Left ventricle myocardium superior (tissue), 1 donor: Measurements from ENCODE around the gene MYO7A. TPM values are rescaled to one million over a fixed set of nuclear protein-coding genes. Genes with fewer than 3 reads are reported as not detected.

Experiments used
- ATAC-seq: fragments of 200-7000 bp; cut with Tn5 transposase; one replicate; pipeline ENCODE4 v1.9.1; 2020; ENCODE audit warnings: mild to moderate bottlenecking, moderate library complexity
- DNase-seq: peaks from one replicate; pipeline ENCODE4 v3.0.0-alpha.2; 2020
- intact Hi-C: fragments of 100-400 bp; cut with micrococcal nuclease; formaldehyde crosslinking; loops from one replicate; pipeline ENCODE4 v1.11.0; 2022
- total RNA-seq: library from RNA; stranded (reverse); fragmentation: NEBNext Ultra II Directional; extraction: Animal tissue kit (Norgen Biotek cat#: 25700); gene quantifications from one replicate; pipeline ENCODE4 v1.2.1, GENCODE V29; 2021
- donor health status: DM: no; HTN: yes; CAD: no; lungs with severe emphysema.

The MYO7A gene
- total RNA-seq, 1 donor from 2014 or later: 4.6 TPM

DNA sequence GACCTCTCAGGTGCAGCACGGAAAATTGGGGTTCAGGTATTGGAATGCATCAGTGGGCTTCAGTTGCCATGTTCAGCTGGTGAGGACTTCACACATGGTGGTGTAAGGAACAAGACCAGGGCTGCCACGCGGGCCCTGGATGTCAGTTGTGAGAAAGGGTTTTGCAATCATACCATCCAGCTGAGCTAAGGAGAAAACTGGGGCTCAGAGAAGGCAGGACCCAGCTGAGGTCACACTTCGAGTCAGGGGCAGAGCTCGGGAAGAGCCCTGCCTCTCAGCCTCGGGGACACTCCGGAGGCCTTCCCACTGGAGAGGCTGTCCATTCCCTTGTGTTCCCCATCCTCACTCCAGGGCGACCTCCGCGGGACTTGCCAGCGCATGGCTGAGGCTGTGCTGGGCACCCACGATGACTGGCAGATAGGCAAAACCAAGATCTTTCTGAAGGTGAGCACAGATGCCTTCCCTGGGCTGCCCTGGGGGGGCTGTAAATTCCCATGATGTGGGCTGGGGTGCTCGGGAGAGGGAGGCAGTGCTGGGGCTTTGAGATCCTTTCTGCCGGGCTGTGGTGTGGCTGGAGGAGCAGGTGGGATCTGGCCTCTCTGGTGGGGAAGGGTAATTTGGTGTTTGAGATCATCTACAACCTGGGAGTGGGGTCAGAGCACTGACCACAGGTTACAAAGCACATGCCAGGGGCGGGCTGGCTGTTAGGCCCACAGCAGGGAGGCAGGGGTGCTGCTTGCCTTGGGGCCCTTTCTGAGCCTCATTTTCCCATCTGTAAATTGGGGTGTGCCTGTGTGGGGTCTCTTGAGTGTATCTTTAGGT is 47.2 kb downstream of the MYO7A start:
- DNase-seq (peak; percentile 52), ATAC-seq (peak; percentile 68)
- intact Hi-C loops: no loop called here

DNA sequence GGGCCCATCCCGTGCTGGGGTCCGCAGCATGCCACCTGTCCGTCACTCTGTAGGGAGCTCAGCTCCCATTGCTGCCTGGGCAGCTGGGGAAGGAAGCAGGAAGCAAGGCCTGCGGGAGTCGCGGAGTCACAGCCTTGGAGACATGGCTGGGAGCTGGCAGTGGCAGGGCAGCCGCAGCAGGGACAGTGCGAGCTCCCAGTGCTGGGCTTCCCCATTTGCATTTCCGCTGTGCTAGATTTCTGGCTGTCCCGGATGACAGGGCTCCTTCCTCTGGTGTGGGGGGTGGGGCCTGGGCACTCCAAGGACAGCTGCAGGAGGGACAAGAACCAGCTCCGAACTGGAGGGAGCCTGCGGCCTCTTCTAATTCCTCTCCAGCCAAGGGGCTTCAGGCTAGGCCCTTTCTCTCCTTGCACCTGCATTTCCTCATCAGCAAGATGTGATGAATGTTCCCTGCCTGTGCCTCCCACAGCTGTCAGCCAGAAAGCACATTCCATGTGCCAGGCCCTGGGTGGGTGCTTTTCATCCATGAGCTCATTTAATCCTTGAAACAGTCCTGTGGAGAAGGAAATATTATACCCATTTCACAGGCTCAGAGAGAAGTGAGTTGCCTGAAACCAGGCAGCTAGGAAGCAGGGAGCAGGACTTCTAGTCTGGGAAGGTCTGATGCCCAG is 48.0 kb downstream of the MYO7A start:
- ATAC-seq: peak; percentile 73
- peak; percentile 67 for DNase-seq
- intact Hi-C loops: no loop called here

DNA sequence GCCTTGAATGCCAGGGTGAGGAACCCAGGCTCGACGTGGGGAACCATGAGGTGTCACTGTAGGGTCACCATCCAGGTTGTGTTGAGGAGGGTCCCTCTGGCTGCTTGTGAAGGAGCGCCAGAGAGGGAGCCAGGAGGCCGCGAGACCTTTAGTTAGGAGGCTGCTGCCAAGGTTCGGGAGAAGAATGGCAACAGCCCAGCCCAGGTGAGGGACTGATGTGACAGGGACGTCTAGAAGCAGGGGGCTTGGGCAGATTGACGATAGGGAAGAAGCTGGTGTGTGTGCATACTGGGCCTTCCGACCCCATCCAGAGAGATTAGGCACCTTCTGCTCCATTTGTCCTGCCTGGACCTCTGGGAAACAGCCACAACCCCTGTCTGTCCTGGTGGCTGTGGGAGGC is 49.0 kb downstream of the MYO7A start:
- intact Hi-C loops: no loop called here
- ATAC-seq (no peak), DNase-seq (peak; percentile 1)

DNA sequence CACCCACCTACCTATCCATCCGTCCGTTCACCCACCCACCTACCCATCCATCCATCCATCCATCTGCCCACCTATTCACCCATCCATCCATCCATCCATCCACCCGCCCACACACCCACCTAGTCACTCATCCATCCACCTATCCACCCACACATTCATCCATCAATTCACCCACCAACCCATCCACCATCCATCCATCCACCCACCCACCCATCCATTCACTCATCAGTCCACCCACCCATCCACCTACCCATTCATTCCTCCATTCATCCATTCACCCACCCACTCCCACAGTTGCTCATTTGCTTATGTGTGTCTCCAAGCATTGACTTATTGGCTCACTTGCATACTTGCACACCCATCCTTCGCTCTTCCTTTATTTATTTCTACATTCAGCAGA is 50.1 kb downstream of the MYO7A start:
- intact Hi-C loops: no loop called here
- DNase-seq: peak; percentile 3

DNA sequence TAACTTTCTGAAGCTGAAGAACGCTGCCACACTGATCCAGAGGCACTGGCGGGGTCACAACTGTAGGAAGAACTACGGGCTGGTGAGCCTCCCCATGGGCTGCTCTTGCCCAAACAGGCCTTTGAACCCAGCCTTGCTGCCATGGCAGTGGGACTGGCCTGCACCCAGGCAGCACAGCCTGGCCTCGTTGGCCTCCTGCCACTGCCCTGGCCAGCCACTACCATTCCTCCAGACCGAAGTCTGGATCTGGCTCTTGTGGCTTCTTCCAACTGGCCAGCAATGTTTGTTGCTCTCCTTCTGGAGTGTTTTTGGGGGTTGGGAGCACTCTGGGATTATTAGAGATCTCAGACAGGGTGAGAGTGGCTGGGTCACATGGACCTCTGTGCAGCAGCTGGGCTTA is 51.0 kb downstream of the MYO7A start:
- intact Hi-C loops: no loop called here
- ATAC-seq (peak; percentile 28), DNase-seq (peak; percentile 44)

More for the DNA sequence above, 50.1 kb downstream of the MYO7A start:
- no peak for ATAC-seq

DNA sequence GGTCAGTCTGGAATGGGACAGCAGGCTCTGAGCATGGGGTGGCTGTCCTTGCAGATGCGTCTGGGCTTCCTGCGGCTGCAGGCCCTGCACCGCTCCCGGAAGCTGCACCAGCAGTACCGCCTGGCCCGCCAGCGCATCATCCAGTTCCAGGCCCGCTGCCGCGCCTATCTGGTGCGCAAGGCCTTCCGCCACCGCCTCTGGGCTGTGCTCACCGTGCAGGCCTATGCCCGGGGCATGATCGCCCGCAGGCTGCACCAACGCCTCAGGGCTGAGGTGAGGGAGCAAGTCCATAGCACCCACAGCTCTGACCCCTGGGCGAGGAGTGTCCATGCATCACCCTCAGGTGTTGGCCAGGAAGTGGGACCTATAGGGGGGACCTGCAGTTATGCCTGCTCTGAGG is 51.6 kb downstream of the MYO7A start:
- intact Hi-C loops: no loop called here
- ATAC-seq (no peak), DNase-seq (peak; percentile 21)

DNA sequence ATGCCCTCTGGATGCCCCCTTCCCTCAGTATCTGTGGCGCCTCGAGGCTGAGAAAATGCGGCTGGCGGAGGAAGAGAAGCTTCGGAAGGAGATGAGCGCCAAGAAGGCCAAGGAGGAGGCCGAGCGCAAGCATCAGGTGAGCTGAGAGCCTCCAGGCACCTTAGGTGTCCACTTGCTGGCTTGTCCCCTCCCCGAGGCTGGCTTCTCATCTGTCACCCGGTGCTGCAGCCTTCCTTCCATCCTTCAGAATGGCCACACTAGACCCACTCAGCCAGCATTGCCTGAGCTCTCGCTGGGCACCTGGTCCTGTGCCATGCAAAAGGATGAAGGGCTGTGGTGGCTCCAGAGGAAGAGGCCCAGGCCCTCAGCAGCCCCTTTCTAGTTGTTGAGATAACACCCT is 52.3 kb downstream of the MYO7A start:
- ATAC-seq (no peak), DNase-seq (peak; percentile 8)
- intact Hi-C loops: no loop called here

DNA sequence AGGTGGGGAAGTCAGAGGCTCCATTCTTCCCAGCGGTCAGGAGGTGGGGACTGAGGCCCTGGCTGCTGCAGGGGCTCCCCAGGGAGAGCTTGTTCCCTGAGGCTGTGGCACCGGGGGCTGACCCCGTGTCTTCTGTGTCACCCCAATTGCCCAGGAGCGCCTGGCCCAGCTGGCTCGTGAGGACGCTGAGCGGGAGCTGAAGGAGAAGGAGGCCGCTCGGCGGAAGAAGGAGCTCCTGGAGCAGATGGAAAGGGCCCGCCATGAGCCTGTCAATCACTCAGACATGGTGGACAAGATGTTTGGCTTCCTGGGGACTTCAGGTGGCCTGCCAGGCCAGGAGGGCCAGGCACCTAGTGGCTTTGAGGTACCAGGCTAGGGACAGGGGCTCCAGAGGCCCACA is 53.2 kb downstream of the MYO7A start:
- ATAC-seq (no peak), DNase-seq (peak; percentile 22)
- intact Hi-C loops: no loop called here

DNA sequence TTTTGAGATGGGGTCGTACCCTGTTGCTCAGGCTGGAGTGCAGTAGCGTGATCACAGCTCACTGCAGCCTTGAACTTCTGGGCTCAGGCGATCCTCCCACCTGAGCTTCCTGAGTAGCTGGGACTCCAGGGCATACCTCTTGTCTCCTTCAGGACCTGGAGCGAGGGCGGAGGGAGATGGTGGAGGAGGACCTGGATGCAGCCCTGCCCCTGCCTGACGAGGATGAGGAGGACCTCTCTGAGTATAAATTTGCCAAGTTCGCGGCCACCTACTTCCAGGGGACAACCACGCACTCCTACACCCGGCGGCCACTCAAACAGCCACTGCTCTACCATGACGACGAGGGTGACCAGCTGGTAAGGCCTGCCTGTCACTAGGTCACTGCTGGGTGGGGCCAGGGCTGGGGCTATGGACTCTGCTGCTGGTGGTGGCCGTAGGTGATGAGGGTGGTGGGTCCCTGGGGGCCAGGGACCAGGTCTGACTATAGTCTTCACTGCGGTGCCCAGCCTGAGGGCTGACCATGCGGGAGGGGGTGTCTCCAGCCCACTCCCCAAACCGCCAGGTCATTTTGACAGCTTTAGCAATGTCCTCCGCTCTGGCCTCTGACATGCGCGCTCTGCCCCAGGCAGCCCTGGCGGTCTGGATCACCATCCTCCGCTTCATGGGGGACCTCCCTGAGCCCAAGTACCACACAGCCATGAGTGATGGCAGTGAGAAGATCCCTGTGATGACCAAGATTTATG is 53.9 kb downstream of the MYO7A start:
- no peak for ATAC-seq
- peak; percentile 24 for DNase-seq
- intact Hi-C loops: no loop called here

DNA sequence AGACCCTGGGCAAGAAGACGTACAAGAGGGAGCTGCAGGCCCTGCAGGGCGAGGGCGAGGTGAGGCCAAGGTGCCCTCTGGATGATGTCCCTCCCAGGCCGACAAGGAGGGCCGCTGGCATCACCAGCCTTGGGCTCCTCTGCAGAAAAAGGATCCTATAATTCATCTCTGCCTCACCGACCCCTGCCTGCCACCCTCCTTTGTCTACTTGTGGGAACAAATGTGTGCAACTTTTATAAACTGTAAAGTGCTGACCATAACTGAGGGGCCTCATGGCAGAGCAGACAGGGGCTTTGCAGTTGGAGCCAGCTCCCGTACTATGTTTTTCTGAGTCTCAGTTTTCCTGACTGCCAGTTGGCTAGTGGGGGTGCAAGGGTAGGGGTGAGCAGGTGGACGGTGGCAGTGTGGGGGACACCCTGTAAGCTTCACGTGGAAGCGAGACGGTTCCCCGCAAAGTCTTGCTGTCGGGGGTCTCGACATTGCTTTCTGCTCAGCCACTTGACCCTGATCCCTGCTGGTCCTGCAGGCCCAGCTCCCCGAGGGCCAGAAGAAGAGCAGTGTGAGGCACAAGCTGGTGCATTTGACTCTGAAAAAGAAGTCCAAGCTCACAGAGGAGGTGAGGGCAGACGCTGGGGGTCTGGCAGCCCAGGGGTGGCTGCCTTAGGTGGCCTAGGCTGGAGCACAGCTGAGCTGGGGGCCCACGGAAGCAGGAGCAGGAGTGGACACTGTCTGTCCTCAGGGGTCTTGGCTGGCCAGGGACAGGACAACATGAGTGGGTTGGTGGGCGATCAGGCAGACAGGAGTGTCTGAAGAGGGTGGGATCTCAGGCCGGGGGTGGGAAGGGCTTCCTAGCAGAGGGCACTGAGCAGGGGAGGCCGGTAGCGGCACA is 54.7 kb downstream of the MYO7A start:
- intact Hi-C loops: no loop called here
- ATAC-seq (no peak), DNase-seq (peak; percentile 12)

DNA sequence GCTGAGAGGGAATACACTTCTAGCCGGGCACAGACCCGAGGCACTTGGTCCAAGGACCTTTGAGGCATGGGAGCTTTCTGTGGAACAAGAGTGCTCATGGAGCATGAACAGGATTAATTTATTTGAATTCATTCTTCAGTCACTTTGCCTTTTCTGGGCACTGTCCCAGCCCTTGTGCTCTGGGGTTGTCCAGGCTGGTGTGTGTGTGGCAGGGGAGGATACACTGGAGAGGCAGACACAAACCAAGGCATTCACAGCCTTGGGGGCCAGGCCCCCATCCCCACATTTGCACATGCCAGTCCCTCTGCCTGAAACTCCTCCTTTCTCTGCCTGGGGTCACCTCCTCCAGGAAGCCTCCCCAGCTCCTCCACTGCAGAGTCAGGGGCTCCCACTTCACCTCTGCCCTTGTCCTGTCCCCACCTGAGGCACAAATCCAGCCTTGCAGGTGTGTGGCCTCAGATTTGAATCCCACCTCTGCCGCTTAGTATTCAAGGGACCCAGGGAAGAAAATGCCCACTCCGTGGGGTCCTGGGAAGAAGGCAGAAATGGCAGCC is 55.5 kb downstream of the MYO7A start:
- no peak for ATAC-seq
- DNase-seq: no peak
- intact Hi-C loops: no loop called here

DNA sequence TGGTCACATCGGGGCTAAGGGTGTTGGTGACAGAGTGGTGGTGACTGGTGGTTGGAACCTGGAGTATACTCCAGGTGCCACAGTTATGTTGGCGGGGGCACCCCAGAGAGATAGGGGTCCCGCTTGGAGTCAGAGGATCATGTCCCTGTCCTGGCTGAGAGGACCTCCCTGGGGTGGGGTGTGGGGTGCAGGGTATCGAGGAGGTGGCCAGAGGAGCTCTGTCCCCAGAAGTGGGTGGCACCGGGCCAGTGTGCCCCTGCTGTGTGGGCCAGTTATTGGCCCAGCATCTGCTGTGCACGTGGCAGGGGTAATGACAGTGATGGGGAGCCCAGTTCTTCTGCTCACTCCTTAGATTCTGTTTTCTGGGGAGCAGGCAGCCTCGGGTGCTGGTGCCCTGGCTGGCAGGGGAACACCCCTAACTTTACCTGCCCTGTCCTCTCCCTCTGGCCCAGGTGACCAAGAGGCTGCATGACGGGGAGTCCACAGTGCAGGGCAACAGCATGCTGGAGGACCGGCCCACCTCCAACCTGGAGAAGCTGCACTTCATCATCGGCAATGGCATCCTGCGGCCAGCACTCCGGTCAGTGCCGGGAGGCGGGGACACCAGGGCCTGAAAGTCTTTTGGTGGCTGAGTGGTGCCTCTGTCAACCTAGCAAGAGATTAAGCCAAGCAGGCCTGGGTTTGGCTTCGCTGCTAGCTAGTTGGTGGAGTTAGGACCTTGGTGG is 56.3 kb downstream of the MYO7A start:
- DNase-seq: peak; percentile 14
- ATAC-seq: no peak
- intact Hi-C loops: no loop called here

DNA sequence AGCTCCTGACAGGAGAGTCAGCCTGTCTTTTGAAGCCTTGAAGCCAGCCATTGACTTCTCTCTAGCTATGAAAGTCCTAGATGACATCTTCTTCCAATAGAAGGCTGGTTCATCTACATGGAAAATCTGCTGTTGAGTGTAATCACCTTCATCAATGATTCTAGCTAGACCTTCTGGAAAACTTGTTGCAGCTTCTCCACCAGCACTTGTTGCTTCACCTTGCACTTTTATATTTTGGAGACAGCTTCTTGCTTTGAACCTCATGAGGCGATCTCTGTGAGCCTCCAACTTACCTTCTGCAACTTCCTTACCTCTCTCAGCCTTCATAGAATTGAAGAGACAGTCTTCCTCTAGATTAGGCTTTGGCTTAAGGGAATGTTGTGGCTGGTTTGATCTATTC is 58.3 kb downstream of the MYO7A start:
- DNase-seq: no peak
- intact Hi-C loops: no loop called here
- no peak for ATAC-seq

DNA sequence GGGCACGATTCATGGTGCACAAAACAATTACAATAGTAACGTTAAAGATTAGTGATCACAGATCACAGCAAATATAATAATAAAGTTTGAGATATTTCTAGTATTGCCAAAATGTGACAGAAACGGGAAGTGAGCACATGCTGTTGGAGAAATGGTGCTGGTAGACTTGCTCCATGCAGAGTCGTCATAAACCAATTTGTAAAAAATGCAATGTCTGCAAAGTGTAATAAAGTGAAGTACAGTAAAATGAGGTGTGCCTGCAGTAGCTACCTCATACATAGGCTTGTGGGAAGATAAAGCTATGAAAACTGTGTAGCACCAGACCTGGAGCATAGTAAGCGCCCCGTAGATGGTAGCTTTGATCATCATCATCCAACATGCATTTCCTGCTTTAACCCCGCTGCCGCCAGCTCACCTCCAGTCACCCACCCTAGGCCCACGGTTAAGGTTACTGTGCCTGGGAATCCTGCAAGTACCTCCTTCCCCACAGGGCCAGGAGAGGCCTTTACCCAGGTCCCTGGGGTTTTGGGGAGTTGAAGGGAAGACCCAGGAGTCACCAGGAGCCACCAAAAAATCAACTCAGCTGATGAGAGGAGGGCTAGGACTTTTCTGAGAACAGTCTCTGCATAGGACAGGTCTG is 59.2 kb downstream of the MYO7A start:
- DNase-seq (no peak), ATAC-seq (no peak)
- intact Hi-C loops: no loop called here

DNA sequence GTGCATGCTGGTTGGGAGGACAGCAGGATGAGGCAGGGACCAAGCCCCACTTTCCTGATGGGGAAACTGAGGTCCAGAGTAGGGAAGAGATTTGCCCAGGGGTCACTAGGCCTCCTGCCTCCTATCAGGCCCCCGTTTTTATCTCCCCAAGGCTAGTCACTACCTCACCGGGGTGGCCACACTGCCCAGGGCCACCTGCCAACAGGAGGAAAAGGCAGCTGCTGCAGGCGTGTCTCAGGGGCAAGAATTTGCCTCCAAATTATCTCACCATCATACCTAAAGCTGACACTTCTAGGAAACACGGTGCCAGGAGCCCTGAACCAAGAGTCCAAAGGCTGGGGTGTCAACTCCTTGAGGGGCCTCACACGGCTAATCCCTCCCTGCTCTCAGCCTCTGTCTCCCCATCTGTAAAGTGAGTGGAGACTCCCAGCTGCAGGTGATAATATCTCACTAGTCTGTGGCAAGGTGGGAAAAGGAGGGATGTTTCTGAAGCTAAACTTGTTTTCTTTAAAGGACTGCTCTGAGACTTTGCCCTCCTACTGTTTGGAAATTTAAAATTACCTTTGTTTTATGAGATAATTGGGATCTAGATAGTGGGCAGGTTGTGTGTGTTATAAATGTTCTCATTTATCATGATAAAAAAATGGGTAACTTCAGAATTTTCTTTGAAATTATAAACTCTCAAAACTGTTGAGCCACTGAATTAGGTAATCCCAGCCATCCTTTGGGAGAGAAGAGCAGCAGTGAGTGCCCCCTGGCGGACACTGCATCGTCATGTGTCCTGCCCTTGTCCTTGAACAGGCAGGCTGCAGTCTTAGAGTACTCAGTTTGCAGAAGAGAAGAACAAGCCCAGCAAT is 60.0 kb downstream of the MYO7A start:
- intact Hi-C loops: loop anchor here (2.0 kb wide), 1 partner anchor 61 kb away; no protein-coding TSS in a partner anchor
- ATAC-seq: peak; percentile 92
- DNase-seq: peak; percentile 91

DNA sequence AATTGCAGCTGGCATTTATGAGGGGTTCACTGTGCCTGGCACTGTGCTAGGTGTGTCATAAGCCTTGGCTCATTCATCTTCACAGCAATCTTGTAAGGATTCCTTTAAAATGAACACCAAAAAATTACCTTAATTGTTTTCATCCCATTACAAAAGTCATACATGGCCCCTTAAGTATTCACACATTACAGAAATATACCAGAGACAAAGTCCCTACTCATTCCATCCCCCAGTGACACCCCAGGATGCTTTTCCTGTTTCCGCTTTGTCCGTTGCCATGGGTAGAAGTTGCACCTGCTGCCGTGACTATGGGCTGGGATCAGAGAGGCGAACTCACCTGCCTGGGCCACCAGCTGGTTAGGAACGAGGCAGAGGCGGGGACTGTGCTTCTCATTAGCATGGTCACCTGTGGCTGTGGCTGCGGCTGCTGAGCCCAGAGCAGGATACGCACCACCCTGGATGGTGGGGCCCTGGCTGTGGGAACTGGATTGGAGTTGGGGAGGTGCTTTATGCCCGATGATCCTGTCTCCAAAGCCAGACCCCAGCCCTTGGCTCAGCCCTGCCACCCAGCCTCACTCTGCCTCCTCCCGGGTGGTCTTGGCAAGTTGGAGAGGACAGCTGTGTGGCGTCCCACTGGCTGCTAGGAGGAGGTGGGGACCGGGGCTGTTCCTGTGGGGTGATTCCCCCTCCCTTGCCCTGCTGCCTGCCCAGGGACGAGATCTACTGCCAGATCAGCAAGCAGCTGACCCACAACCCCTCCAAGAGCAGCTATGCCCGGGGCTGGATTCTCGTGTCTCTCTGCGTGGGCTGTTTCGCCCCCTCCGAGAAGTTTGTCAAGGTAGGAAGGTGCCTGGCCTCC is 60.8 kb downstream of the MYO7A start:
- DNase-seq (peak; percentile 24), ATAC-seq (no peak)
- intact Hi-C loops: loop anchor here (2.0 kb wide), 1 partner anchor 62 kb away; no protein-coding TSS in a partner anchor
